ENCODE results near the gene BBS1.
A peak's percentile ranks its signal among the peaks of the same experiment; 100 is the strongest.
"Not testable (repeated sequence)": the region's sequence is repeated elsewhere in the genome, so short reads cannot be mapped to it uniquely, and the experiment has no call there.

Gene BBS1

DNA sequence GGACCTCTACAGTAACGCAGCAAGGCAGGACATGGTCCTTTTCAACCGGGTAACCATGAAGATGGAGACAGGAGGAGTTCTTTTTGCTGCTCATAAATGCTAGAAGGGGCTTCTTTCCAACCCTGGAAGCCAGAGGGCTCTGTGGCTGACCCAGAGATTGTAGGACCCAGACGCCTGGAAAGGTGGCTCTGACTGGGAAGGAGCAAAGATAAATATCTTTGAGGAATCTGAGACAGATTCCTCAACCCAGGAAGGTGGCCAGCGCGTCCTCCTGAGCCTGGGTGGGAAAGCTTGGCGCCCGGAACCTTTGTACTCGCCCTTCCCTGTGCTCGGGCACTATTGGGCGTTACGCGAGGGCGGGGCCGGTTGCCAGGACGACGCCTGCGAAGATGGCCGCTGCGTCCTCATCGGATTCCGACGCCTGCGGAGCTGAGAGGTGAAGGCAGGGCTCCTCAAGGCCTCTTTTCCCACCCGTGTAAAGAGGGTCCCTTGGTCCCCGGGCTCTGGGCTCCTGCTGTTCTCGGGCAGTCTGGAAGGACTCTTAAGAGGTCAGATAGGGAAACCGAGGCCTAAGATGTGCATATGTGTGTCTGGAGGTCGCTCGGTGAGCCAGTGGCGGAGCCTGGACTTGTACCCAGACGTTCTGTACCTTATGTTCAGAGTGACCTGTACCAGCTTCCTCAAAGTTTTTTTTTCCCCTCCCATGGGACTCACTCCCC lies at the start of gene BBS1:
BBS1 (plus strand) TSS at position 365 of the 719 bp plus-strand sequence; CDS start at position 390, 25 bp downstream.
- H3K4me3 ChIP-seq (ENCODE audit: low read length, poor library complexity, severe bottlenecking): peak within 1 kb of the TSS; percentile 81
- no peaks in the 10 kb centered on the region for H3F3A ChIP-seq (ENCODE audit: low read depth)
- H4K20me1 ChIP-seq (ENCODE audit: insufficient read depth, low read length, poor library complexity, severe bottlenecking): no peaks in the 10 kb centered on the region
- H3K9me2 ChIP-seq (replicated peaks; ENCODE audit: low read depth, low read length): no peaks in the 10 kb centered on the region
- peaks cover 4% of the 10 kb centered on the region for H3K4me1 ChIP-seq (ENCODE audit: insufficient read depth, low read length, poor library complexity, severe bottlenecking)
- H3K27me3 ChIP-seq (ENCODE audit: insufficient read depth, low read length, poor library complexity, severe bottlenecking): no peaks in the 10 kb centered on the region
- peak within 1 kb of the TSS; percentile 24 for H3K9ac ChIP-seq (ENCODE audit: low read depth, low read length, poor library complexity, severe bottlenecking)
- peak within 1 kb of the TSS; percentile 77 for H3K4me2 ChIP-seq (ENCODE audit: low read depth, low read length, poor library complexity, severe bottlenecking)
- H3K36me3 ChIP-seq (ENCODE audit: insufficient read depth, low read length): peaks cover under 1% of the 10 kb centered on the region; the same call in 1 of the 2 replicates
- TF ChIP-seq CTCF (conservative IDR thresholded peaks at IDR 0.05; ENCODE audit: low read length): no peak
- no peak for TF ChIP-seq EZH2phosphoT487 (IDR thresholded peaks at IDR 0.05; ENCODE audit: borderline replicate concordance)
- peak within 1 kb of the TSS; percentile 87 for H2AFZ ChIP-seq (ENCODE audit: low read length)
- H3K79me2 ChIP-seq (ENCODE audit: insufficient read depth, low read length): no peaks in the 10 kb centered on the region
- no peaks in the 10 kb centered on the region for H3K9me3 ChIP-seq (ENCODE audit: insufficient read depth, low read depth, low read length)

DNA sequence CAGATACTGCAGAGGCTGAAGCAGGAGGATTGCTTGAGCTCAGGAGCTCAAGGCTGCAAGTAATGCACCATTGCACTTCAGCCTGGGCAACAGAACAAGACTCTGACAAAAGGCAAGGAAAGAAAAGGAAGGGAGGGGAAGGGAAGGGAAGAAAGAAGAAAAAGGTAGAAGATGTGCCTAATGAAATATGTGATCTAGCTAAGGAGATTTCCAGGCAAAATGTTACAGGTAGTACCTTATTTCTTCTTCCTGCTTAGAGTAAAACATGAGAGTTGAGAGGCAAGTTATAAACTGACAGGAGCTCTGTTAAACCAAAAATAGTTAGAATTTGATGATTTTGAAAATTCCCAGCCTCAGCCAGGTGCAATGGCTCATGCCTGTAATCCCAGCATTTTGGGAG lies 48.4 kb upstream of the BBS1 start:
- no peaks in the 10 kb centered on the region for H3K9me2 ChIP-seq (replicated peaks; ENCODE audit: low read depth, low read length)
- no peak overlapping the region for H3K4me3 ChIP-seq (ENCODE audit: low read length, poor library complexity, severe bottlenecking)
- no peaks in the 10 kb centered on the region for H3K79me2 ChIP-seq (ENCODE audit: insufficient read depth, low read length)
- H3K9me3 ChIP-seq (ENCODE audit: insufficient read depth, low read depth, low read length): no peaks in the 10 kb centered on the region; the same call in 1 of the 2 replicates
- peaks cover 9% of the 10 kb centered on the region; the same call in 1 of the 2 replicates for H3F3A ChIP-seq (ENCODE audit: low read depth)
- no peaks in the 10 kb centered on the region for H4K20me1 ChIP-seq (ENCODE audit: insufficient read depth, low read length, poor library complexity, severe bottlenecking)
- H3K36me3 ChIP-seq (ENCODE audit: insufficient read depth, low read length): no peaks in the 10 kb centered on the region
- no peak overlapping the region for H2AFZ ChIP-seq (ENCODE audit: low read length)
- H3K9ac ChIP-seq (ENCODE audit: low read depth, low read length, poor library complexity, severe bottlenecking): no peak overlapping the region
- H3K4me2 ChIP-seq (ENCODE audit: low read depth, low read length, poor library complexity, severe bottlenecking): no peak overlapping the region
- TF ChIP-seq EZH2phosphoT487 (IDR thresholded peaks at IDR 0.05; ENCODE audit: borderline replicate concordance) (no peak), CTCF (conservative IDR thresholded peaks at IDR 0.05; ENCODE audit: low read length) (no peak)
- no peaks in the 10 kb centered on the region for H3K27me3 ChIP-seq (ENCODE audit: insufficient read depth, low read length, poor library complexity, severe bottlenecking)
- H3K4me1 ChIP-seq (ENCODE audit: insufficient read depth, low read length, poor library complexity, severe bottlenecking): peaks cover 16% of the 10 kb centered on the region

DNA sequence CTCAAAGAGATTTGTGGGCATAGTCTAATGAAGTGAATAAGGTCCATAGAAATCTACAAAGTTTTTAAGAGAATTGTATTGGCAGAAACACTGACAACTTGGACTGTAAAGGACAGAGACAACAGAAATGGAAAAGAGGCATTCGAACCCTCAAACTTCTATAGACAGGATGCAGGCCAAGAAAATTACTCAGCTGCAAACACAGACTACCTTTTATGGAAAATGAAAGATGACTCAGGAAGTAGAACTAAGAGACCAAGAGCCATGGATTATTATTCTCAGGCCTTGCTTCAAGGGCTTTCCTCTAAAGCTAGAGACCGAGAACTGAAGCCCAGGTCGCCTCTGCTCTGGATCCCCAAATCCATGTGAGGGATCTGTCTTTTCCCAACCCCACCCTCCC lies 47.5 kb upstream of the BBS1 start:
- no peak overlapping the region for H3K9ac ChIP-seq (ENCODE audit: low read depth, low read length, poor library complexity, severe bottlenecking)

DNA sequence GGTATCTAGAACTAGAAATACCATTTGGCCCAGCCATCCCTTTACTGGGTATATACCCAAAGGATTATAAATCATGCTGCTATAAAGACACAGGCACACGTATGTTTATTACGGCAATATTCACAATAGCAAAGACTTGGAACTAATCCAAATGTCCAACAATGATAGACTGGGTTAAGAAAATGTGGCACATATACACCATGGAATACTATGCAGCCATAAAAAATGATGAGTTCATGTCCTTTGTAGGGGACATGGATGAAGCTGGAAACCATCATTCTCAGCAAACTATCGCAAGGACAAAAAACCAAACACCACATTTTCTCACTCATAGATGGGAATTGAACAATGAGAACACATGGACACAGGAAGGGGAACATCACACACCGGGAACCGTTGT lies 46.3 kb upstream of the BBS1 start:
- H3F3A ChIP-seq (ENCODE audit: low read depth); H4K20me1 ChIP-seq (ENCODE audit: insufficient read depth, low read length, poor library complexity, severe bottlenecking); H3K79me2 ChIP-seq (ENCODE audit: insufficient read depth, low read length); H3K36me3 ChIP-seq (ENCODE audit: insufficient read depth, low read length); H3K9ac ChIP-seq (ENCODE audit: low read depth, low read length, poor library complexity, severe bottlenecking); H3K4me2 ChIP-seq (ENCODE audit: low read depth, low read length, poor library complexity, severe bottlenecking); H3K9me3 ChIP-seq (ENCODE audit: insufficient read depth, low read depth, low read length); H3K27me3 ChIP-seq (ENCODE audit: insufficient read depth, low read length, poor library complexity, severe bottlenecking); H2AFZ ChIP-seq (ENCODE audit: low read length); H3K9me2 ChIP-seq (replicated peaks; ENCODE audit: low read depth, low read length); H3K4me3 ChIP-seq (ENCODE audit: low read length, poor library complexity, severe bottlenecking): not testable (repeated sequence)
- peaks cover 28% of the 10 kb centered on the region for H3K4me1 ChIP-seq (ENCODE audit: insufficient read depth, low read length, poor library complexity, severe bottlenecking)

More for the DNA sequence above, 47.5 kb upstream of the BBS1 start:
- TF ChIP-seq CTCF (conservative IDR thresholded peaks at IDR 0.05; ENCODE audit: low read length): no peak
- no peak for TF ChIP-seq EZH2phosphoT487 (IDR thresholded peaks at IDR 0.05; ENCODE audit: borderline replicate concordance)
- no peaks in the 10 kb centered on the region for H3K79me2 ChIP-seq (ENCODE audit: insufficient read depth, low read length)
- H3K4me2 ChIP-seq (ENCODE audit: low read depth, low read length, poor library complexity, severe bottlenecking): no peak overlapping the region
- no peaks in the 10 kb centered on the region for H3K36me3 ChIP-seq (ENCODE audit: insufficient read depth, low read length)
- no peak overlapping the region for H2AFZ ChIP-seq (ENCODE audit: low read length)
- peaks cover 24% of the 10 kb centered on the region for H3K4me1 ChIP-seq (ENCODE audit: insufficient read depth, low read length, poor library complexity, severe bottlenecking)
- peaks cover 9% of the 10 kb centered on the region; the same call in 1 of the 2 replicates for H3F3A ChIP-seq (ENCODE audit: low read depth)
- no peaks in the 10 kb centered on the region for H4K20me1 ChIP-seq (ENCODE audit: insufficient read depth, low read length, poor library complexity, severe bottlenecking)
- H3K9me2 ChIP-seq (replicated peaks; ENCODE audit: low read depth, low read length): no peaks in the 10 kb centered on the region
- no peak overlapping the region for H3K4me3 ChIP-seq (ENCODE audit: low read length, poor library complexity, severe bottlenecking)
- H3K9me3 ChIP-seq (ENCODE audit: insufficient read depth, low read depth, low read length): no peaks in the 10 kb centered on the region; the same call in 1 of the 2 replicates
- no peaks in the 10 kb centered on the region for H3K27me3 ChIP-seq (ENCODE audit: insufficient read depth, low read length, poor library complexity, severe bottlenecking)
